Lower lobe of right lung (tissue), 2 donors: ENCODE data around the gene NAA38. TPM values are rescaled to one million over a fixed set of nuclear protein-coding genes. Genes with fewer than 3 reads are reported as not detected.

Experiments
- ATAC-seq, 2 donors: fragments of 200-7000 bp; cut with Tn5 transposase; one replicate each; pipeline ENCODE4 v1.9.1; 2020 to 2022; ENCODE audit warnings: mild to moderate bottlenecking in 2 of 2, moderate library complexity in 2 of 2
- DNase-seq: peaks from one replicate; pipeline ENCODE4 v3.0.0-alpha.2; 2020
- H3K27ac ChIP-seq: fragments of 200-600 bp; one replicate; pipeline ENCODE4 v1.8.0; 2022
- H3K27me3 ChIP-seq: fragments of 200-600 bp; one replicate; pipeline ENCODE4 v1.8.0; 2022; ENCODE audit warnings: low read depth
- H3K36me3 ChIP-seq: fragments of 200-600 bp; one replicate; pipeline ENCODE4 v1.8.0; 2022; ENCODE audit warnings: mild to moderate bottlenecking
- H3K4me1 ChIP-seq: fragments of 200-600 bp; one replicate; pipeline ENCODE4 v1.8.0; 2022
- H3K4me3 ChIP-seq: fragments of 200-600 bp; one replicate; pipeline ENCODE4 v1.8.0; 2022; ENCODE audit warnings: mild to moderate bottlenecking
- H3K9me3 ChIP-seq: fragments of 200-600 bp; one replicate; pipeline ENCODE4 v1.8.0; 2022
- intact Hi-C: fragments of 100-400 bp; cut with DNase I; formaldehyde crosslinking; loops from one replicate; pipeline ENCODE4 v1.11.0; 2022
- total RNA-seq: library from RNA; stranded (reverse); fragmentation: NEBNext Ultra II Directional; extraction: Animal tissue kit (Norgen Biotek cat#: 25700); gene quantifications from one replicate; pipeline ENCODE4 v1.2.1, GENCODE V29; 2021
- TF ChIP-seq, protein P1 (sequence below): fragments of 200-600 bp; IDR thresholded peaks from one replicate; pipeline ENCODE4 v1.8.0; 2022; ENCODE audit warnings: antibody characterized with exemption, mild to moderate bottlenecking
- donor health status: DM: no; HTN: yes; CAD: no; lungs with severe emphysema.

Gene NAA38
- total RNA-seq, 1 donor from 2014 or later, result 61.5 TPM

DNA sequence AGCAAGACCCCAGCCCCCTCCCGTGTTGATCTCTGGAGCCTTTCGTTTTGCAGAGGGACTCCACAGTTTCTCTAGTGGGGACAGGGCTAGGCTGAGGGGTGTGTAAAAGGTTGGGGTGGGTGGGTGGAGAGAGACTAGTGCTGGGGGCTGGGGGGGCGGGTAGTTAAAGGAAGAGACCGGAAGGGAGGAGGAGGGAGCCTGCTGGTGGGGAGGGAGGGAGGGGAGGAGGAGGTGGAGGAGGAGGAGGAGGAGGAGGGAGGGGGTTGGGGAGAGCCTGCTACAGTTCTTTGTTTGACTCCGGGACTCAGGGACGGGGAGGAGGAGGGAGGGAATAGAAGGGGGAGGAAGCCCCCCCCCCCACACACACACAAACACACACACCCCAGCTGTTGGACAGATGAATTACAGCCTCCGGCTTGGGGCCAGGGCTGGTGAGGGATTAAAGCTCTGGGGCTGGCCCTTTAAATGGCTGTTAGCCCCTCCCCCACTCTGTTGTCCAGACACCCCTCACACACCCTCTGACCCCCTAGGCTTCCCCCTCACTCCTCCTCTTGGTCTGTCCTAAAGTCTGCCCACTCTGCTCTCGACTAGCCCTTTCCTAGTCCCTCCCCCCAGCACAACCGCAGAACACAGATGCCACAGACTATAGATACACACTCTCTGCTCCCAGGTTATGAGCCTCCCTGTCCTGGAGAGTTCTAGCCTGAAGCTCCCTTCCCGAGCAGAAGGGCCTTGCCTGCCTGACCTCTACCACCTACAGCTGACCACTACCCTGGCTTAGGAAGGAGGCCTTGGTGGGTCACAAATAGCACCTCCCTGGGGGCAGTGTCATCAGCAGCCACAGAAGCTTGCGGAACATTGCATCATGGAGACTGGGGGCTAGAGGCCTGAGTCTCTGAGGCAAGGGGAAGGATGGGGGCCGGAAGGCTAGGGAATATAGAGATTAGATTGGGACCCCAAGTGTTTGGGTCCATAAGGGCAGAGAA is 19.0 kb downstream of the NAA38 start:
- intact Hi-C loops, result no loop called here
- DNase-seq (no peak), ATAC-seq (no peak)

DNA sequence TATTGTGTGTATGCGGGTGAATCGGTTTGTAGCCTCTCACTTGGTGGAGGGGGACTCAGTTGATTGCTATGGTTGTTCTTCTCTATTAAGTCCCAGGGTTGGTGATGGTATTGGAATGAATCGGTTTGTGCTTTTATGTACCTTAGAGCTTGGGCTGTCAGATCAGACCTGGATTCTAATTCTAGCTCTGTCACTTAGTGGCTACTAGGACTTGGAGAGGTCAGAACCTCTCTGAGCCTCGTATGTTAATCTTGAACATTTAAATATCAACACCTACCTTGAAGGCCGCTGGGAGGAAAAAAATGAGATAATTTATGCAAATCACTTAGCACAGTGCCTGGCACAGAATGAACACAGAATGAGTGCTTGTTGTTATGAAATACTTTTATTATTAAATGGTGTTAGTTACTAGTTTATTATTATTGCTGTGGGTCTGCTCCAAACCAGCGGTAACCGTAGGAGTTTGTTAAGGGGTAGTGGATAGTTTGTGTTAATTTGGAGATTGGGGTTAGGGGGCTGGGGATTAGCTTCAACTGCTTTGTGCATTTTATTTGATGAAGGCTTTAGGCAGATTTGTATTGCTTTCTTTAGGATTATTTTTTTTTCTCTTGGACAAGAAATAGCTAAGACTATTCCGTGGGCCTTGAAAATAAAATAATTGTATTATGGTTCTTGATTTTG is 19.8 kb downstream of the NAA38 start:
- H3K4me1 ChIP-seq, result peaks cover 45% of the 10 kb centered on the region
- H3K27ac ChIP-seq, result peak overlapping the region; percentile 99
- TF ChIP-seq, protein P1, sequence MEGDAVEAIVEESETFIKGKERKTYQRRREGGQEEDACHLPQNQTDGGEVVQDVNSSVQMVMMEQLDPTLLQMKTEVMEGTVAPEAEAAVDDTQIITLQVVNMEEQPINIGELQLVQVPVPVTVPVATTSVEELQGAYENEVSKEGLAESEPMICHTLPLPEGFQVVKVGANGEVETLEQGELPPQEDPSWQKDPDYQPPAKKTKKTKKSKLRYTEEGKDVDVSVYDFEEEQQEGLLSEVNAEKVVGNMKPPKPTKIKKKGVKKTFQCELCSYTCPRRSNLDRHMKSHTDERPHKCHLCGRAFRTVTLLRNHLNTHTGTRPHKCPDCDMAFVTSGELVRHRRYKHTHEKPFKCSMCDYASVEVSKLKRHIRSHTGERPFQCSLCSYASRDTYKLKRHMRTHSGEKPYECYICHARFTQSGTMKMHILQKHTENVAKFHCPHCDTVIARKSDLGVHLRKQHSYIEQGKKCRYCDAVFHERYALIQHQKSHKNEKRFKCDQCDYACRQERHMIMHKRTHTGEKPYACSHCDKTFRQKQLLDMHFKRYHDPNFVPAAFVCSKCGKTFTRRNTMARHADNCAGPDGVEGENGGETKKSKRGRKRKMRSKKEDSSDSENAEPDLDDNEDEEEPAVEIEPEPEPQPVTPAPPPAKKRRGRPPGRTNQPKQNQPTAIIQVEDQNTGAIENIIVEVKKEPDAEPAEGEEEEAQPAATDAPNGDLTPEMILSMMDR, result no peak

More for the DNA sequence above, 19.0 kb downstream of the NAA38 start:
- Histone ChIP-seq H3K4me1 (peaks cover 45% of the 10 kb centered on the region), H3K27ac (peak overlapping the region; percentile 5), H3K27me3 (no peaks in the 10 kb centered on the region), H3K4me3 (peak overlapping the region; percentile 6), H3K9me3 (no peaks in the 10 kb centered on the region), H3K36me3 (peaks cover 8% of the 10 kb centered on the region)
- TF ChIP-seq, protein P1, result no peak

DNA sequence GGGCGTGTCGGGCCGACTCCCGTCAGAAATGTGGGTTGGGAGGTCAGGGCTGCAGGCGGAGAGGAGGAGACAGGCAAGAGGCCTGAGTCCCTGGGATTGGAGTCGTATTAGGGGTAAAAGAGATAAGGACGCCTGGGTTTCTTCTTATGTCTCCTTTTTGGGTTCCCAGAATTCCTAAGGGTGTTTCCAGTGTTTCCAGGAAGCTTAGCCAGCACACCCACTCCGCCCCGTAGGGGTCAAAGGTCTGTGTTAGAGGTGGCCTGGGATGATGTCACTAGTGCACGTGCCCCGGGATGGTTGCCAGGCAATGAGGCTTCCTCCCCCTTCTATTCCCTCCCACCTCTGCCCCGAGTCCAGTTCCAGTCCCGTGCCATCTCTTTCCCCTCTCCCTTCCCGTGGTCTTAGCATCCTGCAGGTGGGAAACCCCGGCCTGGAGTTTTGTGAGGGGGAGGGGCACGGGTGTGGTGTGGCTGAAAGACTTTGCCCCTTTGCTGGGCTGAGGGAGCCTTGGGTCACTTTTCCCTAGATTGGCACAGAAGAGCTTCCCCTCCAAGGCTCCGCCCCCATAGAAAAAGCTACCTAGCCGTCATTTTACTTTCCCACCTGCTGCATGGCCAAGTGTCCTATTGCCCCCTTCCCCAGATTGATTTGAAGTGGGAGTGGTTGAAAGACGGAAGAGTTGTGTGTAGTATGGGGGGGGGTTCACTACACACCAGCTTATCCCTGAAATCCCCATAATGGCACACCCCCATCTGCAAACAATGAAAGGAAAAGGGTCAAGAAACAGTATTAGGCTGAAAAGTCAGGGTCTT is 20.6 kb downstream of the NAA38 start:
- ATAC-seq (peak; percentile 35 to 40), DNase-seq (peak; percentile 91)
- TF ChIP-seq, protein P1, result no peak
- intact Hi-C loops, result no loop called here
- Histone ChIP-seq H3K9me3 (no peaks in the 10 kb centered on the region), H3K27me3 (no peaks in the 10 kb centered on the region), H3K36me3 (peaks cover 8% of the 10 kb centered on the region), H3K4me1 (peaks cover 45% of the 10 kb centered on the region), H3K27ac (peak overlapping the region; percentile 99), H3K4me3 (peak overlapping the region; percentile 87)

More for the DNA sequence above, 19.8 kb downstream of the NAA38 start:
- DNase-seq (no peak), ATAC-seq (no peak)
- Histone ChIP-seq H3K9me3 (no peaks in the 10 kb centered on the region), H3K27me3 (no peaks in the 10 kb centered on the region), H3K4me3 (peak overlapping the region; percentile 87), H3K36me3 (peaks cover 8% of the 10 kb centered on the region)
- intact Hi-C loops, result no loop called here

DNA sequence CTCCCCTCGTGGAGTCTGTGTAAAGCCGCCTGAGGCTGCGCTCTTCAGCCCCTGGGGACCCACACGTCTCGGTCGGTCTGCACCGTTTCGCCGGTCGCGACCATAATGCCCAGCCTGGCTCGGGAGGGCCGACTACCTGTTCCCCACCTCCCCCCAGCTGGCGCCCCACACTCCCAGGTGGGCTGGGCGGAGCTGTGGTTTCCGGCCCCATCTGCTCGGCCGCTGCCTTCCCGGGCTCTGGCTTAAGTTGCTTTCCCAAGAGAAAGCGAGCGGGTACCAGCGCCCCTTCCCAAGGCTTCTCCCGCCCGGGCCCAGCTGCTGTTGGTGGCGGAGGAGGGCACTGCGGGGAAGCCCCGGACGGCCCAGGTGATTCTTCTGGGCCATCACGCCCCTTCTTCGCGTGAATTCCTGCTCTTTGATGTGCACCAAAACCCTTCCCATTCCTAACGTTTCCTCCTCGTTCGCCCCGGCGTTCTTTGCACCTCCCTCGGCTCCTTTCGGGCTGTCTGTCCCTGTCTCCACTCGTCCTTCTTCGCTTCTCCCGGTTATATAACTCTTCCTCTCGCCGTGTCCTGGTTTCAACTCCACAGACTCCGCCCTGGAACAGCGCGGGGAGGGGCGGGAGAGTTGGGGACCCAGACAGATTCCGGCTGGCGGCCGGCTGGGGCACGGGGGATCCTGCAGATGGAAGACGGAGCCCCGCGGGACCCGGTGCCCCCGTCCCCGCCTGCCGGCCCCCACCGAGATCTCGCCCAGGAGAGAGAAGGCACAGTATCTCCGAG is 21.4 kb downstream of the NAA38 start:
- DNase-seq (peak; percentile 79), ATAC-seq (peak; percentile 30 to 62)
- peaks cover 40% of the 10 kb centered on the region for H3K4me1 ChIP-seq

More for the DNA sequence above, 21.4 kb downstream of the NAA38 start:
- H3K27ac ChIP-seq, result peak overlapping the region; percentile 99
- H3K36me3 ChIP-seq, result peaks cover 8% of the 10 kb centered on the region
- H3K27me3 ChIP-seq, result no peaks in the 10 kb centered on the region
- intact Hi-C loops, result no loop called here
- TF ChIP-seq, protein P1, result no peak
- peak overlapping the region; percentile 87 for H3K4me3 ChIP-seq
- no peaks in the 10 kb centered on the region for H3K9me3 ChIP-seq
